Measurements from ENCODE around the gene ZFAND3.
"Not testable (repeated sequence)": the region's sequence is repeated elsewhere in the genome, so short reads cannot be mapped to it uniquely, and the experiment has no call there.

ZFAND3 gene

GRCh38 chr6:37891072-37891471 is 71.5 kb downstream of the ZFAND3 start:
- Histone ChIP-seq H3K27me3 (no peaks in the 10 kb centered on the region), H3K4me2 (no peak overlapping the region), H3K27ac (no peak overlapping the region), H3K36me3 (peaks cover 9 to 29% (median 18%) of the 10 kb centered on the region in 11 experiments; a peak in 21 of 22 replicates), H3K9ac (no peak overlapping the region), H3K4me3 (no peak overlapping the region), H3K9me3 (replicated peaks in 1 of 11) (peaks cover 6 to 29% (median 16%) of the 10 kb centered on the region in 11 experiments; a peak in 20 of 22 replicates), H3K4me1 (peaks cover 0 to 48% (median 0%) of the 10 kb centered on the region in 10 experiments; a peak in 7 of 20 replicates), H4K20me1 (peaks cover 37 to 100% (median 87%) of the 10 kb centered on the region in 11 experiments)
- no peak for TF ChIP-seq Cebpa-rat (IDR thresholded peaks at IDR 0.05)

DNA sequence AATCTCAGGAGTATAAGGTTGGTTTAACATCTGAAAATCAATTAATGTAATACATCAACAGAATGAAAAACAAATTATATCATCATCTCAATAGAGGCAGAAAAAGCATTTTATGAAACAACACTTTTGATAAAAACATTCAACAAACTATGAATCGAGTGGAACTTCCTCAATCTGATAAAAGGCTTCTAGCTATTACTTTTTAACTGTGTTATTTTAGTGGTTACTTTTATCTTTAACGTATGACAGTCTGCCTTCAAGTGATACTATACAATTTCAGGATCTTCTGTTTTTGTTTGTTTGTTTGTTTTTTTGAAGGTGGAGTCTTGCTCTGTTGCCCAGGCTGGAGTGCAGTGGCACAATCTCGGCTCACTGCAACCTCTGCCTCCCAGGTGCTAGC is 73.7 kb downstream of the ZFAND3 start:
- H3K4me1 ChIP-seq = peaks cover 0 to 40% (median 0%) of the 10 kb centered on the region in 10 experiments; a peak in 6 of 20 replicates
- no peaks in the 10 kb centered on the region for H3K27me3 ChIP-seq
- peaks cover 9 to 27% (median 18%) of the 10 kb centered on the region in 11 experiments; a peak in 21 of 22 replicates for H3K36me3 ChIP-seq
- H3K4me3 ChIP-seq = no peak overlapping the region
- peak overlapping the region in 2 of 11 experiments; percentile 19 to 45; a peak in 2 of 22 replicates for H3K4me2 ChIP-seq
- no peak for TF ChIP-seq Cebpa-rat (IDR thresholded peaks at IDR 0.05)
- no peak overlapping the region for H3K27ac ChIP-seq
- H3K9me3 ChIP-seq (replicated peaks in 1 of 11) = peaks cover 6 to 29% (median 16%) of the 10 kb centered on the region in 11 experiments; a peak in 20 of 22 replicates
- no peak overlapping the region for H3K9ac ChIP-seq
- peaks cover 28 to 100% (median 87%) of the 10 kb centered on the region in 11 experiments for H4K20me1 ChIP-seq

DNA sequence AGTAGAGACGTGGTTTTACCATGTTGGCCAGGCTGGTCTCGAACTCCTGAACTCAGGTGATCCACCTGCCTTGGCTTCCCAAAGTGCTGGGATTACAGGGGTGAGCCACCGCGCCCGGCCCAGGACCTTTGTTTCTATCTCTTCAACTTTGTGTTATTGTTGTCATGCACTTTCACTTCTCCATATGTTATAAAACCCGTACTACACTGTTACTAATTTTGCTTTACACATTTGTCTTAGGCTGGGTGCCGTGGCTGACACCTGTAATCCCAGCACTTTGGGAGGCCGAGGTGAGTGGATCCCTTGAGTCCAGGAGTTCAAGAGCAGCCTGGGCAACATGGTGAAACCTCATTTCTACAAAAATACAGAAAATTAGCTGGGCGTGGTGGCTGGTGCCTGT is 74.2 kb downstream of the ZFAND3 start:
- H3K9ac ChIP-seq, H3K27ac ChIP-seq, H3K4me3 ChIP-seq, H3K27me3 ChIP-seq: not testable (repeated sequence)
- peaks cover 6 to 29% (median 16%) of the 10 kb centered on the region in 11 experiments; a peak in 20 of 22 replicates for H3K9me3 ChIP-seq (replicated peaks in 1 of 11)
- peak overlapping the region in 2 of 11 experiments; percentile 19 to 45; a peak in 3 of 22 replicates for H3K4me2 ChIP-seq
- peaks cover 9 to 27% (median 19%) of the 10 kb centered on the region in 11 experiments; a peak in 21 of 22 replicates for H3K36me3 ChIP-seq
- peaks cover 24 to 100% (median 85%) of the 10 kb centered on the region in 11 experiments for H4K20me1 ChIP-seq
- H3K4me1 ChIP-seq = peaks cover 0 to 35% (median 0%) of the 10 kb centered on the region in 10 experiments; a peak in 6 of 20 replicates

GRCh38 chr6:37894585-37894984 is 75.1 kb downstream of the ZFAND3 start:
- no peak overlapping the region for H3K9ac ChIP-seq
- H3K27ac ChIP-seq = no peak overlapping the region
- H3K4me1 ChIP-seq = peaks cover 0 to 27% (median 0%) of the 10 kb centered on the region in 10 experiments; a peak in 4 of 20 replicates
- peaks cover 6 to 29% (median 16%) of the 10 kb centered on the region in 11 experiments; a peak in 20 of 22 replicates for H3K9me3 ChIP-seq (replicated peaks in 1 of 11)
- no peak overlapping the region for H3K4me3 ChIP-seq
- no peak overlapping the region for H3K4me2 ChIP-seq
- no peaks in the 10 kb centered on the region for H3K27me3 ChIP-seq
- peaks cover 24 to 100% (median 85%) of the 10 kb centered on the region in 11 experiments for H4K20me1 ChIP-seq
- no peak for TF ChIP-seq Cebpa-rat (IDR thresholded peaks at IDR 0.05)
- peaks cover 9 to 27% (median 18%) of the 10 kb centered on the region in 11 experiments; a peak in 21 of 22 replicates for H3K36me3 ChIP-seq

- H3K4me2 ChIP-seq = no peak overlapping the region
- no peak for TF ChIP-seq Cebpa-rat (IDR thresholded peaks at IDR 0.05)
- no peaks in the 10 kb centered on the region for H3K27me3 ChIP-seq
- H3K36me3 ChIP-seq = peaks cover 9 to 27% (median 20%) of the 10 kb centered on the region in 11 experiments; a peak in 21 of 22 replicates
- peaks cover 0 to 20% (median 0%) of the 10 kb centered on the region in 10 experiments; a peak in 4 of 20 replicates for H3K4me1 ChIP-seq
- no peak overlapping the region for H3K27ac ChIP-seq
- H4K20me1 ChIP-seq = peaks cover 35 to 100% (median 85%) of the 10 kb centered on the region in 11 experiments; a peak in 21 of 22 replicates
- no peak overlapping the region for H3K9ac ChIP-seq
- H3K9me3 ChIP-seq (replicated peaks in 1 of 11) = peaks cover 6 to 29% (median 16%) of the 10 kb centered on the region in 11 experiments; a peak in 20 of 22 replicates
- H3K4me3 ChIP-seq = no peak overlapping the region
Measured at GRCh38 chr6:37897321-37897720, 77.8 kb downstream of the ZFAND3 start.

DNA sequence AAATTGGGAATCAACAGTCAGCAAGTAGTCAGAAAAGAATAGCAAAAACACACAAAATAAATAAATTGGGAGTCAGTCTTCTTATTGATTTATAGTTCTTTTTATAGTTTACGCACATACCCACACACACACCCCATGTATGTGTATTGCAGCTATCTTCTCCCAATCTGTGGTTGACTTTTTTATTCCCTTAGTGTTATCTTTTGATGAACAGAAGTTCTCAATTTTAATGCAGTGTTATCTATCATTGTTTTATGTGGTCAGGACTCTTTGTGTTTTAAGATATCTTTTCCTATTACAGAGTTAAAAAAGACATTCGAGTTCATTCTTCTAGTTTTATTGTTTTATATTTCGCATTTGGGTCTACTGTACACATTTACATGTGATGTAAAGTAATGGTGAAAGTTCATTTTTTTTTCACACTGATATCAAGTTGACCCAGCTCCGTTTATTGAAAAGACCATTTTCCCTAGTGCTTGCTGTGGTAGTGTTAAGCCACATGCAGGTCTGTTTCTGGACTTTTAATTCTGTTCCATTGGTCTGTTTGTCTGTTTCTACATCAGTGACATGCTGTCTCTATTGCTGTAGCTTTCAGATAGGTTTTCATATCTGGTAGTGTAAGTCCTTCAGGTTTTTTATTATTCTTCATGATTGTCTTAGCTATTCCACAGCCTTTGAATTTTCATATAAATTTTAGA is 78.4 kb downstream of the ZFAND3 start:
- H3K4me2 ChIP-seq = no peak overlapping the region
- H3K27me3 ChIP-seq = no peaks in the 10 kb centered on the region
- TF ChIP-seq Cebpa-rat (IDR thresholded peaks at IDR 0.05) = no peak
- H4K20me1 ChIP-seq = peaks cover 37 to 100% (median 86%) of the 10 kb centered on the region in 11 experiments; a peak in 21 of 22 replicates
- no peak overlapping the region for H3K9ac ChIP-seq
- peaks cover 6 to 29% (median 16%) of the 10 kb centered on the region in 11 experiments; a peak in 20 of 22 replicates for H3K9me3 ChIP-seq (replicated peaks in 1 of 11)
- H3K4me1 ChIP-seq = peaks cover 0 to 14% (median 0%) of the 10 kb centered on the region in 10 experiments; a peak in 3 of 20 replicates
- H3K4me3 ChIP-seq = no peak overlapping the region
- peaks cover 9 to 26% (median 20%) of the 10 kb centered on the region in 11 experiments; a peak in 21 of 22 replicates for H3K36me3 ChIP-seq
- no peak overlapping the region for H3K27ac ChIP-seq

DNA sequence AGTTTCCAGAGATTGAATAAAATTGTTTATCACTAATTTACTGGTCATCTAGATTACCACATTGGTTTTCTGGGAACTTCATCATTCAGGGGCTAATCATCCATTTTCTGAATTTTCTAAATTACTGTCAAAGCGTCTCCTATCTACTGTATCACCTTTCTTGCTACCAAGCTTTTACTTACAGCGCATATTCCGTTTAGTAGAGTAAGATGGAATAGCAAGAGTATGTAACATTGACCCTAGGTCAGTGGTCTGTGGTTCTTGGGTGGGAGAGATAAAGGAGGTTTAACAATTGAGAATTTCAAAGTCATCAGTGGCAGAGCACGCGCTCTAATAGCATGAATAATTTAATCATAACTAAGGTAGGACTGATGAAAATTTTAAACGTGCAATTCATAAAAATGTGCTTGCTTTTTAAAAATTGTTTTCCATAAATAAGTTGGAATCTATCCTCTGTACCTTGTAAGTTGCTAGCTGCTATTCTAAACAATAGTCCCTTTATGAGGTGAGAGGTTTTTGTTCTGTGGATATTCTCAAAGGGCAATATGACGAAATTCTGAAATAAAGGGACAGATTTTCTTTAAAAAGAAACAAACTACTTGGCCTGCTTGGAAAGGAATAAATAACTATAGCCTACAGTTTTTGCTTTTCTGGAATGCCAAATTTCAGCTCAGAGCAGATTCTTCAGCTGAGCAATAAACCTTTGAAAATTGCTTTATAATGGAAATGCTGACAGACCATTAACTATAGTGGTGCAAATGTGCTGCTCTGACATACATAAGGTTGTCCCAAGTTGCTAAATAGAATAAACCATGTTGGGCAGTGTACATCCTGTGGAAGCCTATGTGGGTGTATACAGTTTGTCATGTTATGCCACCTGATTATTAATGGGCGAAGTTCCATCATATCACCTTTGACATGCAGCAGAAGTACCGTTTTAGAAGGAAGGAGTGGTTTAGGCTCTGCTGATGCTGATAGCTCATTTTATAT is 84.1 kb downstream of the ZFAND3 start:
- Histone ChIP-seq H3K4me3 (no peak overlapping the region), H3K4me1 (peaks cover 0 to 10% (median 0%) of the 10 kb centered on the region in 10 experiments; a peak in 4 of 20 replicates), H3K9me3 (replicated peaks in 1 of 11) (no peaks in the 10 kb centered on the region), H4K20me1 (peaks cover 53 to 100% (median 99%) of the 10 kb centered on the region in 11 experiments; a peak in 21 of 22 replicates), H3K27me3 (no peaks in the 10 kb centered on the region), H3K9ac (no peak overlapping the region), H3K36me3 (peaks cover 0 to 9% (median 4%) of the 10 kb centered on the region in 11 experiments; a peak in 3 of 22 replicates), H3K27ac (no peak overlapping the region), H3K4me2 (no peak overlapping the region)
- no peak for TF ChIP-seq Cebpa-rat (IDR thresholded peaks at IDR 0.05)

GRCh38 chr6:37904590-37904989 is 85.1 kb downstream of the ZFAND3 start:
- no peak overlapping the region for H3K4me3 ChIP-seq
- H3K9me3 ChIP-seq (replicated peaks in 1 of 11) = no peaks in the 10 kb centered on the region
- H3K27ac ChIP-seq = no peak overlapping the region
- no peak overlapping the region for H3K4me2 ChIP-seq
- H3K27me3 ChIP-seq = no peaks in the 10 kb centered on the region
- H3K36me3 ChIP-seq = peaks cover 0 to 6% (median 0%) of the 10 kb centered on the region in 11 experiments; a peak in 1 of 22 replicates
- peaks cover 0 to 16% (median 0%) of the 10 kb centered on the region in 10 experiments; a peak in 6 of 20 replicates for H3K4me1 ChIP-seq
- no peak overlapping the region for H3K9ac ChIP-seq
- TF ChIP-seq Cebpa-rat (IDR thresholded peaks at IDR 0.05) = no peak
- H4K20me1 ChIP-seq = peaks cover 50 to 100% (median 99%) of the 10 kb centered on the region in 11 experiments; a peak in 21 of 22 replicates
